WTC11 (cell line): ENCODE measurements around the gene CXCR5. TPM values are rescaled to one million over a fixed set of nuclear protein-coding genes. Genes with fewer than 3 reads are reported as not detected.

Experiments used
- ATAC-seq: fragments of 200-7000 bp; cut with Tn5 transposase; 2 replicates; pipeline ENCODE4 v1.10.0; 2021; ENCODE audit warnings: mild to moderate bottlenecking, moderate library complexity
- CTCF ChIA-PET: fragments of 300-600 bp; sonication (Branson Sonifier 250); formaldehyde crosslinking; loops from one replicate; lab custom pipeline; 2021; ENCODE audit warnings: antibody characterized with exemption; lab: Charles Lee
- POLR2A ChIA-PET: fragments of 350-600 bp; sonication (Branson Sonifier 250); formaldehyde crosslinking; loops from one replicate; lab custom pipeline; 2021; ENCODE audit warnings: antibody characterized with exemption; lab: Charles Lee
- DNase-seq: peaks from one replicate; pipeline ENCODE4 v3.0.0; 2021; ENCODE audit warnings: low spot score
- H3K27ac Mint-ChIP-seq: 2 replicates; pipeline ENCODE4 v1.8.0; 2021; ENCODE audit warnings: mixed read lengths
- H3K27me3 Mint-ChIP-seq: 2 replicates; pipeline ENCODE4 v1.8.0; 2021; ENCODE audit warnings: low read depth, mild to moderate bottlenecking, moderate library complexity, mixed read lengths
- H3K36me3 Mint-ChIP-seq: 2 replicates; pipeline ENCODE4 v1.8.0; 2021; ENCODE audit warnings: mixed read lengths
- H3K4me1 Mint-ChIP-seq: 2 replicates; pipeline ENCODE4 v1.8.0; 2022; ENCODE audit warnings: mixed read lengths
- H3K4me3 Mint-ChIP-seq: 2 replicates; pipeline ENCODE4 v1.8.0; 2021; ENCODE audit warnings: mild to moderate bottlenecking, moderate library complexity, mixed read lengths
- H3K9me3 Mint-ChIP-seq: 2 replicates; pipeline ENCODE4 v1.8.0; 2021; ENCODE audit warnings: mixed read lengths
- ATF1 ChIP-seq: sonication (generic); formaldehyde crosslinking; IDR thresholded peaks from 2 replicates; pipeline ENCODE4 v1.8.1; 2023; ENCODE audit warnings: mild to moderate bottlenecking, moderate library complexity, missing genetic modification reagents
- FOXJ3 ChIP-seq: sonication (generic); formaldehyde crosslinking; IDR thresholded peaks from 2 replicates; pipeline ENCODE4 v1.9.0; 2021; ENCODE audit warnings: missing genetic modification reagents, mild to moderate bottlenecking, borderline replicate concordance
- FOXK1 ChIP-seq: sonication (generic); formaldehyde crosslinking; IDR thresholded peaks from 2 replicates; pipeline ENCODE4 v1.8.0; 2022; ENCODE audit warnings: mild to moderate bottlenecking, moderate library complexity, missing genetic modification reagents
- FOXP1 ChIP-seq: sonication (generic); formaldehyde crosslinking; IDR thresholded peaks from 2 replicates; pipeline ENCODE4 v1.8.0; 2022; ENCODE audit warnings: missing genetic modification reagents, mild to moderate bottlenecking, moderate library complexity, borderline replicate concordance
- KAT7 ChIP-seq: sonication (generic); formaldehyde crosslinking; IDR thresholded peaks from 2 replicates; pipeline ENCODE4 v1.8.1; 2023; ENCODE audit warnings: missing genetic modification reagents, mild to moderate bottlenecking, borderline replicate concordance
- MXD4 ChIP-seq: fragments of 250-450 bp; sonication (Bioruptor Pico); IDR thresholded peaks from 2 replicates; pipeline ENCODE4 v1.8.0; 2021; ENCODE audit warnings: mild to moderate bottlenecking, moderate library complexity, borderline replicate concordance
- MYBL2 ChIP-seq: sonication (generic); formaldehyde crosslinking; IDR thresholded peaks from 2 replicates; pipeline ENCODE4 v1.8.1; 2023; ENCODE audit warnings: mild to moderate bottlenecking, moderate library complexity, missing genetic modification reagents
- RELA ChIP-seq: sonication (generic); formaldehyde crosslinking; IDR thresholded peaks from 2 replicates; pipeline ENCODE4 v1.8.1; 2022; ENCODE audit warnings: missing genetic modification reagents, mild to moderate bottlenecking, borderline replicate concordance
- TEAD1 ChIP-seq: sonication (generic); formaldehyde crosslinking; IDR thresholded peaks from 2 replicates; pipeline ENCODE4 v1.8.0; 2022; ENCODE audit warnings: mild to moderate bottlenecking, missing genetic modification reagents
- ZNF121 ChIP-seq: sonication (generic); formaldehyde crosslinking; IDR thresholded peaks from 2 replicates; pipeline ENCODE4 v1.8.0; 2023; ENCODE audit warnings: missing genetic modification reagents
- ZNF219 ChIP-seq: sonication (generic); formaldehyde crosslinking; IDR thresholded peaks from 2 replicates; pipeline ENCODE4 v1.8.0; 2023; ENCODE audit warnings: missing genetic modification reagents, mild to moderate bottlenecking, borderline replicate concordance
- ZNF416 ChIP-seq: fragments of 250-450 bp; sonication (Bioruptor Pico); IDR thresholded peaks from 2 replicates; pipeline ENCODE4 v1.9.0; 2021; ENCODE audit warnings: mild to moderate bottlenecking, inconsistent platforms
- ZNF671 ChIP-seq: fragments of 250-450 bp; sonication (Bioruptor Pico); IDR thresholded peaks from 2 replicates; pipeline ENCODE4 v1.8.0; 2021; ENCODE audit warnings: mild to moderate bottlenecking
- total RNA-seq: library from RNA; stranded (reverse); gene quantifications from 3 replicates; pipeline ENCODE4 v1.2.3, GENCODE V29; 2021
- TF ChIP-seq, protein P1 (sequence below): sonication (generic); formaldehyde crosslinking; IDR thresholded peaks from 2 replicates; pipeline ENCODE4 v1.8.1; 2023; ENCODE audit warnings: mild to moderate bottlenecking, missing genetic modification reagents, moderate library complexity
- TF ChIP-seq, protein P2 (sequence below): fragments of 250-450 bp; sonication (Bioruptor Pico); IDR thresholded peaks from 2 replicates; pipeline ENCODE4 v2.1.2; 2022; ENCODE audit warnings: mild to moderate bottlenecking, moderate library complexity
- TF ChIP-seq, protein P3 (sequence below): sonication (generic); formaldehyde crosslinking; IDR thresholded peaks from 2 replicates; pipeline ENCODE4 v1.8.1; 2022; ENCODE audit warnings: low read depth, mild to moderate bottlenecking, moderate library complexity, missing genetic modification reagents, borderline replicate concordance
- TF ChIP-seq, protein P4 (sequence below): fragments of 250-450 bp; sonication (Bioruptor Pico); IDR thresholded peaks from 2 replicates; pipeline ENCODE4 v1.9.0; 2021; ENCODE audit warnings: moderate library complexity, mild to moderate bottlenecking, inconsistent platforms, borderline replicate concordance
- TF ChIP-seq, protein P5 (sequence below): sonication (generic); formaldehyde crosslinking; IDR thresholded peaks from 2 replicates; pipeline ENCODE4 v1.8.0; 2023; ENCODE audit warnings: missing genetic modification reagents, mild to moderate bottlenecking, borderline replicate concordance
- TF ChIP-seq, protein P6 (sequence below): fragments of 250-450 bp; sonication (Bioruptor Pico); IDR thresholded peaks from 2 replicates; pipeline ENCODE4 v1.8.0; 2021; ENCODE audit warnings: mild to moderate bottlenecking
- TF ChIP-seq, protein P7 (sequence below): sonication (generic); formaldehyde crosslinking; conservative IDR thresholded peaks from 2 replicates; pipeline ENCODE4 v1.8.1; 2023; ENCODE audit warnings: mild to moderate bottlenecking, low read depth, missing genetic modification reagents, moderate library complexity

The CXCR5 gene
- total RNA-seq, 1 experiment from 2014 or later = 0.07 TPM

DNA sequence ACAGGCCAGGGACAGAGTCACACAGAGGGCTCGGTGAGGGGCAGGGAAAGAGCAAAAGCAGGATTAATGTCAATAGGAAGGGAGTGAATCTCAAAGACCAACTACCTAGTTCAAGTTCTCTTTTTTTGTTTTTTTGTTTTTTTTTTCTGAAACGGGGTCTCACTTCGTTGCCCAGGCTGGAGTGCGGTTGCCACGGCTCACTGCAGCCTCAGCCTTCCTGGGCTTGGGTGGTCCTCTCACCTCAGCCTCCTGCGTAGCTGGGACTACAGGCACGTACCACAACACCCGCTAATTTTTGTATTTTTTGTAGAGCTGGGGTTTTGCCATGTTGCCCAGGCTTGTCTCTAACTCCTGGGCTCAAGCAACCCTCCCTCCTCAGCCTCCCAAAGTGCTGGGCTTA lies 51.7 kb downstream of the CXCR5 start:
- Mint-ChIP-seq H3K36me3 (no peaks in the 10 kb centered on the region), H3K4me3 (no peak overlapping the region), H3K27me3 (peaks cover 24% of the 10 kb centered on the region), H3K9me3 (no peaks in the 10 kb centered on the region), H3K27ac (no peak overlapping the region), H3K4me1 (peaks cover 32% of the 10 kb centered on the region)
- no peak for ATAC-seq
- no peak for DNase-seq
- CTCF ChIA-PET = interaction anchor here (0.7 to 2.5 kb wide), 7 partner anchors 17 to 1452 kb away, joined by 3 to 5 read pairs (median 4); partner anchors contain the start of gene UPK2
- TF ChIP-seq MYBL2 (CRISPR knock-in tag) (no peak), TEAD1 (no peak), FOXJ3 (CRISPR knock-in tag) (no peak), KAT7 (CRISPR knock-in tag) (no peak)
- TF ChIP-seq, protein P1, sequence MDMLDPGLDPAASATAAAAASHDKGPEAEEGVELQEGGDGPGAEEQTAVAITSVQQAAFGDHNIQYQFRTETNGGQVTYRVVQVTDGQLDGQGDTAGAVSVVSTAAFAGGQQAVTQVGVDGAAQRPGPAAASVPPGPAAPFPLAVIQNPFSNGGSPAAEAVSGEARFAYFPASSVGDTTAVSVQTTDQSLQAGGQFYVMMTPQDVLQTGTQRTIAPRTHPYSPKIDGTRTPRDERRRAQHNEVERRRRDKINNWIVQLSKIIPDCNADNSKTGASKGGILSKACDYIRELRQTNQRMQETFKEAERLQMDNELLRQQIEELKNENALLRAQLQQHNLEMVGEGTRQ (CRISPR knock-in tag) = no peak
- TF ChIP-seq, protein P2, sequence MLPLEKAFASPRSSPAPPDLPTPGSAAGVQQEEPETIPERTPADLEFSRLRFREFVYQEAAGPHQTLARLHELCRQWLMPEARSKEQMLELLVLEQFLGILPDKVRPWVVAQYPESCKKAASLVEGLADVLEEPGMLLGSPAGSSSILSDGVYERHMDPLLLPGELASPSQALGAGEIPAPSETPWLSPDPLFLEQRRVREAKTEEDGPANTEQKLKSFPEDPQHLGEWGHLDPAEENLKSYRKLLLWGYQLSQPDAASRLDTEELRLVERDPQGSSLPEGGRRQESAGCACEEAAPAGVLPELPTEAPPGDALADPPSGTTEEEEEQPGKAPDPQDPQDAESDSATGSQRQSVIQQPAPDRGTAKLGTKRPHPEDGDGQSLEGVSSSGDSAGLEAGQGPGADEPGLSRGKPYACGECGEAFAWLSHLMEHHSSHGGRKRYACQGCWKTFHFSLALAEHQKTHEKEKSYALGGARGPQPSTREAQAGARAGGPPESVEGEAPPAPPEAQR = no peak
- TF ChIP-seq, protein P3, sequence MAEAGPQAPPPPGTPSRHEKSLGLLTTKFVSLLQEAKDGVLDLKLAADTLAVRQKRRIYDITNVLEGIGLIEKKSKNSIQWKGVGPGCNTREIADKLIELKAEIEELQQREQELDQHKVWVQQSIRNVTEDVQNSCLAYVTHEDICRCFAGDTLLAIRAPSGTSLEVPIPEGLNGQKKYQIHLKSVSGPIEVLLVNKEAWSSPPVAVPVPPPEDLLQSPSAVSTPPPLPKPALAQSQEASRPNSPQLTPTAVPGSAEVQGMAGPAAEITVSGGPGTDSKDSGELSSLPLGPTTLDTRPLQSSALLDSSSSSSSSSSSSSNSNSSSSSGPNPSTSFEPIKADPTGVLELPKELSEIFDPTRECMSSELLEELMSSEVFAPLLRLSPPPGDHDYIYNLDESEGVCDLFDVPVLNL (CRISPR knock-in tag) = no peak
- TF ChIP-seq, protein P4, sequence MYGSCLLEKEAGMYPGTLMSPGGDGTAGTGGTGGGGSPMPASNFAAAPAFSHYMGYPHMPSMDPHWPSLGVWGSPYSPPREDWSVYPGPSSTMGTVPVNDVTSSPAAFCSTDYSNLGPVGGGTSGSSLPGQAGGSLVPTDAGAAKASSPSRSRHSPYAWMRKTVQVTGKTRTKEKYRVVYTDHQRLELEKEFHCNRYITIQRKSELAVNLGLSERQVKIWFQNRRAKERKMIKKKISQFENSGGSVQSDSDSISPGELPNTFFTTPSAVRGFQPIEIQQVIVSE (CRISPR knock-in tag) = no peak
- TF ChIP-seq, protein P5, sequence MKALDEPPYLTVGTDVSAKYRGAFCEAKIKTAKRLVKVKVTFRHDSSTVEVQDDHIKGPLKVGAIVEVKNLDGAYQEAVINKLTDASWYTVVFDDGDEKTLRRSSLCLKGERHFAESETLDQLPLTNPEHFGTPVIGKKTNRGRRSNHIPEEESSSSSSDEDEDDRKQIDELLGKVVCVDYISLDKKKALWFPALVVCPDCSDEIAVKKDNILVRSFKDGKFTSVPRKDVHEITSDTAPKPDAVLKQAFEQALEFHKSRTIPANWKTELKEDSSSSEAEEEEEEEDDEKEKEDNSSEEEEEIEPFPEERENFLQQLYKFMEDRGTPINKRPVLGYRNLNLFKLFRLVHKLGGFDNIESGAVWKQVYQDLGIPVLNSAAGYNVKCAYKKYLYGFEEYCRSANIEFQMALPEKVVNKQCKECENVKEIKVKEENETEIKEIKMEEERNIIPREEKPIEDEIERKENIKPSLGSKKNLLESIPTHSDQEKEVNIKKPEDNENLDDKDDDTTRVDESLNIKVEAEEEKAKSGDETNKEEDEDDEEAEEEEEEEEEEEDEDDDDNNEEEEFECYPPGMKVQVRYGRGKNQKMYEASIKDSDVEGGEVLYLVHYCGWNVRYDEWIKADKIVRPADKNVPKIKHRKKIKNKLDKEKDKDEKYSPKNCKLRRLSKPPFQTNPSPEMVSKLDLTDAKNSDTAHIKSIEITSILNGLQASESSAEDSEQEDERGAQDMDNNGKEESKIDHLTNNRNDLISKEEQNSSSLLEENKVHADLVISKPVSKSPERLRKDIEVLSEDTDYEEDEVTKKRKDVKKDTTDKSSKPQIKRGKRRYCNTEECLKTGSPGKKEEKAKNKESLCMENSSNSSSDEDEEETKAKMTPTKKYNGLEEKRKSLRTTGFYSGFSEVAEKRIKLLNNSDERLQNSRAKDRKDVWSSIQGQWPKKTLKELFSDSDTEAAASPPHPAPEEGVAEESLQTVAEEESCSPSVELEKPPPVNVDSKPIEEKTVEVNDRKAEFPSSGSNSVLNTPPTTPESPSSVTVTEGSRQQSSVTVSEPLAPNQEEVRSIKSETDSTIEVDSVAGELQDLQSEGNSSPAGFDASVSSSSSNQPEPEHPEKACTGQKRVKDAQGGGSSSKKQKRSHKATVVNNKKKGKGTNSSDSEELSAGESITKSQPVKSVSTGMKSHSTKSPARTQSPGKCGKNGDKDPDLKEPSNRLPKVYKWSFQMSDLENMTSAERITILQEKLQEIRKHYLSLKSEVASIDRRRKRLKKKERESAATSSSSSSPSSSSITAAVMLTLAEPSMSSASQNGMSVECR (CRISPR knock-in tag) = no peak
- POLR2A ChIA-PET = no interaction called here

DNA sequence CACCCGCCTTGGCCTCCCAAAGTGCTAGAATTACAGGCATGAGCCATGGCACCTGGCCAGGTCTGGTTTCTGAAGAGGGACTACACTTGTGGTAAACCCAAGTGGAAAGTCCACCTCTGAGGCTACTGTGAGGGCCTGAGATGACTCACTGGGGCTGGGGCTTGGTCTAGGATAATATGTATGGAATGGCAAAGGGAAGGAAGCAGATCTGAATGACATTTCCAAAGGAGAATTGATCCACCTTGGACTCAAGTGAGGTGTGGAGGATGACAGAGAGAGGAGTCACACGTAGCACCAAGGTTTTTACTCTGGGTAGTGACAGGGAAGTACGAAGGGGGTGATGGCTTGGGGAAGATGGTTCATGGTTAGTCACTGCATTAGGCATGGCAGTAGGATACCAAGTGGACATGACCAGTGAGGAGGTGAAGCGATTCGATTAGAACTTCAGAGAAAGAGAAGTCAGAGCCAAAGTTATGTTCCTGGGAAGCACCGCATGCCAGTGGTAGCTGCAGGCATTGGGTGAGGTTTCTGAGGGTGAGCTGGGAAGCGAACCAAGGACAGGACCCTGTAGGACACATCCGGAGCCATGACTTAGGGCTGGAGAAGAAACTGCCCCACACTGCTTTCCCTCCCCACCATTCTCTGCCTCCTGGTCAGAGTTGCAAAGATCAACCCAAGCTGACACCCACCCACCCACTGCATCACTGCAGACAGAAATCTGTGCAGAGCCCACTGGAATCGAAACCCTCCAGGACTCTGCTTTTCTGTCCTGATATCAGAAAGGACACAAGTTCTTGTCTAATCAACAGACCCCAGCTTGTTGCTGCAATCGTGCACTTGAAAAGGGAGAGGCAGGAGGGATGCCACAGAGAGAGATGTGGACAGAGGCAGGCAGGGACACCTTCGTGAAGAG lies 55.1 kb downstream of the CXCR5 start:
- CTCF ChIA-PET = interaction anchor here (2.0 to 2.6 kb wide), 2 partner anchors 9 to 10 kb away, joined by 10 to 28 read pairs; no protein-coding TSS in a partner anchor
- Mint-ChIP-seq H3K27me3 (peaks cover 18% of the 10 kb centered on the region), H3K4me1 (peaks cover 29% of the 10 kb centered on the region), H3K4me3 (no peak overlapping the region), H3K9me3 (no peaks in the 10 kb centered on the region), H3K27ac (no peak overlapping the region), H3K36me3 (no peaks in the 10 kb centered on the region)
- ATAC-seq = no peak
- no peak for DNase-seq
- POLR2A ChIA-PET = no interaction called here
- TF ChIP-seq RELA (CRISPR knock-in tag) = no peak
- TF ChIP-seq, protein P6, sequence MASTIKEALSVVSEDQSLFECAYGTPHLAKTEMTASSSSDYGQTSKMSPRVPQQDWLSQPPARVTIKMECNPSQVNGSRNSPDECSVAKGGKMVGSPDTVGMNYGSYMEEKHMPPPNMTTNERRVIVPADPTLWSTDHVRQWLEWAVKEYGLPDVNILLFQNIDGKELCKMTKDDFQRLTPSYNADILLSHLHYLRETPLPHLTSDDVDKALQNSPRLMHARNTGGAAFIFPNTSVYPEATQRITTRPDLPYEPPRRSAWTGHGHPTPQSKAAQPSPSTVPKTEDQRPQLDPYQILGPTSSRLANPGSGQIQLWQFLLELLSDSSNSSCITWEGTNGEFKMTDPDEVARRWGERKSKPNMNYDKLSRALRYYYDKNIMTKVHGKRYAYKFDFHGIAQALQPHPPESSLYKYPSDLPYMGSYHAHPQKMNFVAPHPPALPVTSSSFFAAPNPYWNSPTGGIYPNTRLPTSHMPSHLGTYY (CRISPR knock-in tag) = no peak
- no peak for TF ChIP-seq TEAD1
- TF ChIP-seq FOXP1 (CRISPR knock-in tag) = no peak
- TF ChIP-seq, protein P7, sequence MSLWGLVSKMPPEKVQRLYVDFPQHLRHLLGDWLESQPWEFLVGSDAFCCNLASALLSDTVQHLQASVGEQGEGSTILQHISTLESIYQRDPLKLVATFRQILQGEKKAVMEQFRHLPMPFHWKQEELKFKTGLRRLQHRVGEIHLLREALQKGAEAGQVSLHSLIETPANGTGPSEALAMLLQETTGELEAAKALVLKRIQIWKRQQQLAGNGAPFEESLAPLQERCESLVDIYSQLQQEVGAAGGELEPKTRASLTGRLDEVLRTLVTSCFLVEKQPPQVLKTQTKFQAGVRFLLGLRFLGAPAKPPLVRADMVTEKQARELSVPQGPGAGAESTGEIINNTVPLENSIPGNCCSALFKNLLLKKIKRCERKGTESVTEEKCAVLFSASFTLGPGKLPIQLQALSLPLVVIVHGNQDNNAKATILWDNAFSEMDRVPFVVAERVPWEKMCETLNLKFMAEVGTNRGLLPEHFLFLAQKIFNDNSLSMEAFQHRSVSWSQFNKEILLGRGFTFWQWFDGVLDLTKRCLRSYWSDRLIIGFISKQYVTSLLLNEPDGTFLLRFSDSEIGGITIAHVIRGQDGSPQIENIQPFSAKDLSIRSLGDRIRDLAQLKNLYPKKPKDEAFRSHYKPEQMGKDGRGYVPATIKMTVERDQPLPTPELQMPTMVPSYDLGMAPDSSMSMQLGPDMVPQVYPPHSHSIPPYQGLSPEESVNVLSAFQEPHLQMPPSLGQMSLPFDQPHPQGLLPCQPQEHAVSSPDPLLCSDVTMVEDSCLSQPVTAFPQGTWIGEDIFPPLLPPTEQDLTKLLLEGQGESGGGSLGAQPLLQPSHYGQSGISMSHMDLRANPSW (CRISPR knock-in tag) = no peak
- no peak for TF ChIP-seq KAT7 (CRISPR knock-in tag)
- TF ChIP-seq ZNF416 (CRISPR knock-in tag) = no peak
- no peak for TF ChIP-seq MXD4 (CRISPR knock-in tag)
- no peak for TF ChIP-seq ZNF219 (CRISPR knock-in tag)
- no peak for TF ChIP-seq ZNF121 (CRISPR knock-in tag)
- no peak for TF ChIP-seq ZNF671 (CRISPR knock-in tag)
- no peak for TF ChIP-seq FOXK1 (CRISPR knock-in tag)
- TF ChIP-seq ATF1 (CRISPR knock-in tag) = no peak
